ENCODE measurements around the gene RUSC2. TPM values are rescaled to one million over a fixed set of nuclear protein-coding genes. Genes with fewer than 3 reads are reported as not detected.

Gene RUSC2
- total RNA-seq, 4 donors from 2014 or later = 43.8 to 85.4 (median 59.6) TPM

GRCh38 chr9:35464141-35465025 is 25.5 kb upstream of the RUSC2 start:
- no peaks in the 10 kb centered on the region for H3K36me3 ChIP-seq
- TF ChIP-seq EP300 (IDR thresholded peaks at IDR 0.05) = no peak
- TF ChIP-seq POLR2AphosphoS5 (IDR thresholded peaks at IDR 0.05) = no peak
- TF ChIP-seq POLR2A (IDR thresholded peaks at IDR 0.05) = no peak
- no peak for TF ChIP-seq CTCF (IDR thresholded peaks at IDR 0.05)
- no peak for ATAC-seq
- no peaks in the 10 kb centered on the region for H3K4me1 ChIP-seq
- H3K27ac ChIP-seq = no peak overlapping the region
- no peak overlapping the region for H3K4me3 ChIP-seq
- peaks cover 7% of the 10 kb centered on the region for H3K27me3 ChIP-seq
- H3K9me3 ChIP-seq = peaks cover 0 to 17% (median 0%) of the 10 kb centered on the region in 3 donors
- WGBS, 2 donors (ENCODE audit: low coverage in 1 of 2) = 23 to 49% methylated on average over 2 of the region's 2 CpGs

- H3K27ac ChIP-seq = no peak overlapping the region
- no peaks in the 10 kb centered on the region for H3K4me1 ChIP-seq
- no peak for ATAC-seq
- 68% methylated on average over 1 of the region's 1 CpG; no CpG with 5 or more reads in 1 of the 2 donors for WGBS, 2 donors (ENCODE audit: low coverage in 1 of 2)
- H3K36me3 ChIP-seq = no peaks in the 10 kb centered on the region
- H3K9me3 ChIP-seq = no peaks in the 10 kb centered on the region
- no peaks in the 10 kb centered on the region for H3K27me3 ChIP-seq
- TF ChIP-seq EP300 (IDR thresholded peaks at IDR 0.05) (no peak), CTCF (IDR thresholded peaks at IDR 0.05) (no peak), POLR2A (IDR thresholded peaks at IDR 0.05) (no peak), POLR2AphosphoS5 (IDR thresholded peaks at IDR 0.05) (no peak)
- no peak overlapping the region for H3K4me3 ChIP-seq
Observed at GRCh38 chr9:35470340-35470739, 19.6 kb upstream of the RUSC2 start.

- ATAC-seq = peak; percentile 70
- H3K4me1 ChIP-seq = no peaks in the 10 kb centered on the region
- TF ChIP-seq POLR2AphosphoS5 (IDR thresholded peaks at IDR 0.05) (no peak), POLR2A (IDR thresholded peaks at IDR 0.05) (no peak), CTCF (IDR thresholded peaks at IDR 0.05) (no peak), EP300 (IDR thresholded peaks at IDR 0.05) (no peak)
- H3K36me3 ChIP-seq = no peaks in the 10 kb centered on the region
- H3K4me3 ChIP-seq = no peak overlapping the region
- H3K9me3 ChIP-seq = no peaks in the 10 kb centered on the region
- no peak overlapping the region for H3K27ac ChIP-seq
- WGBS, 2 donors (ENCODE audit: low coverage in 1 of 2) = 85 to 89% methylated on average over 3 to 4 of the region's 4 CpGs
- H3K27me3 ChIP-seq = no peaks in the 10 kb centered on the region
Observed at GRCh38 chr9:35470894-35471293, 19.0 kb upstream of the RUSC2 start.

- H3K27ac ChIP-seq = no peak overlapping the region
- H3K27me3 ChIP-seq = no peaks in the 10 kb centered on the region
- ATAC-seq = no peak
- WGBS, 2 donors (ENCODE audit: low coverage in 1 of 2) = 62 to 67% methylated on average over 3 to 8 of the region's 8 CpGs
- TF ChIP-seq POLR2AphosphoS5 (IDR thresholded peaks at IDR 0.05) (no peak), CTCF (IDR thresholded peaks at IDR 0.05) (no peak), POLR2A (IDR thresholded peaks at IDR 0.05) (no peak), EP300 (IDR thresholded peaks at IDR 0.05) (no peak)
- H3K36me3 ChIP-seq = no peaks in the 10 kb centered on the region
- no peak overlapping the region for H3K4me3 ChIP-seq
- H3K4me1 ChIP-seq = peaks cover 0 to 5% (median 0%) of the 10 kb centered on the region in 3 donors
- H3K9me3 ChIP-seq = no peaks in the 10 kb centered on the region
Observed at GRCh38 chr9:35476596-35476995, 13.3 kb upstream of the RUSC2 start.
